Pancreas (tissue), 10 donors: ENCODE results near the gene CYP27B1. TPM values are rescaled to one million over a fixed set of nuclear protein-coding genes. Genes with fewer than 3 reads are reported as not detected.

Source experiments
- ATAC-seq, 4 donors: fragments of 200-7000 bp; cut with Tn5 transposase; one replicate each; pipeline versions ENCODE4 v1.8.0 to v1.9.1; 2020; ENCODE audit warnings: mild to moderate bottlenecking in 4 of 4, moderate library complexity in 4 of 4
- DNase-seq, 6 donors: peaks; one replicate each; pipeline ENCODE4 v3.0.0-alpha.2; 2020
- FAIRE-seq: peaks from 2 replicates; lab custom pipeline; 2012; peaks lifted over from hg19 to GRCh38; lab: Jason Lieb, UNC
- H3K27ac ChIP-seq, 4 donors: fragments of 200-600 bp; sonication (generic); 1 replicate in 3 of 4; 2 replicates in 1 of 4; pipeline versions ENCODE4 v1.5.0 to v1.8.0; 2020
- H3K27me3 ChIP-seq, 4 donors: fragments of 200-600 bp; one replicate each; pipeline ENCODE4 v1.8.0; 2021
- H3K36me3 ChIP-seq, 3 donors: fragments of 200-600 bp; sonication (generic) in 1 of 3; one replicate each; pipeline versions ENCODE4 v1.5.0 to v1.8.0; 2020 to 2021
- H3K4me1 ChIP-seq, 3 donors: fragments of 200-600 bp; one replicate each; pipeline ENCODE4 v1.8.0; 2021
- H3K4me3 ChIP-seq, 4 donors: fragments of 200-600 bp; sonication (generic) in 2 of 4; one replicate each; pipeline versions ENCODE4 v1.5.0 to v1.8.0; 2020 to 2021
- H3K9me3 ChIP-seq, 4 donors: fragments of 200-600 bp; one replicate each; pipeline ENCODE4 v1.8.0; 2021
- WGBS, 2 donors: extraction: QIAGEN DNeasy Blood & Tissue Kit; methylation state at CpG; one replicate each; pipeline ENCODE4 v1.1.7; 2013; 5-methylcytosine and 5-hydroxymethylcytosine counted together
- intact Hi-C, 3 donors: fragments of 100-400 bp; cut with DNase I; formaldehyde crosslinking; loops; one replicate each; pipeline versions ENCODE4 v1.11.1 to v1.14.2; 2022
- polyA plus RNA-seq, 2 donors: library from polyadenylated mRNA; stranded (reverse); fragments of 200-250 nt; gene quantifications; one replicate each; pipeline ENCODE4 v1.2.3, GENCODE V29; 2013
- total RNA-seq, 6 donors: library from RNA; stranded (reverse); fragmentation: NEBNext Ultra II Directional in 4 of 6; extraction: Animal tissue kit (Norgen Biotek cat#: 25700) in 4 of 6; gene quantifications; one replicate each; pipeline versions ENCODE4 v1.2.1 to v1.2.4, GENCODE V29; 2021 to 2023
- TF ChIP-seq, protein P1 (sequence below), 4 donors: fragments of 200-600 bp; sonication (generic) in 3 of 4; IDR thresholded peaks; one replicate each; pipeline versions ENCODE4 v1.5.0 to v1.8.0; 2021; ENCODE audit warnings: antibody characterized with exemption in 4 of 4
- donor health status: healthy with polysubstance abuse.
- donor health status: DM: no; HTN: no; CAD: no; lungs with moderate emphysema.
- donor health status: DM: no; HTN: no; CAD: no.
- donor health status: control.
- donor health status: control.
- donor health status: Bipolar disorder and iron deficiency.
- donor health status: DM: yes; HTN: yes; CAD: no.
- donor health status: DM: no; HTN: no; CAD: no.
- donor health status: DM: no; HTN: no; CAD: no.
- donor health status: DM: yes; HTN: yes; CAD: no.

CYP27B1 gene
- total and polyA plus RNA-seq, 8 donors: 1.6 to 5.8 (median 3.5) TPM

DNA sequence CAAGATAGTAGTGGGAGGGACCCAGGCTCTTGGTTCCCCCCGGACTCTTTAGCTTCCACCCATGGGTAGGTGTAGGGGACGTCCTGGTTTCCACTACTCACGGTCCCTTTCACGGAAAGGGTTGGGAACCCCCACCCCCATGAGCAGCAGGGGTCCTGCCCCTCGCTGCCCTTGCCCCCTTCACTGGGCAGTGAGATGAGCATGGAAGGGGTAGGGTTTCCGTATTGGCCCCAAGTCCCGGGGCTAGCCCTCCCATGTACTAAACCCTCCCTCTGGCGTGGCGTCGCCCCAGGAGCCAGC, 41.1 kb downstream of the CYP27B1 start:
- intact Hi-C loops: no loop called here

DNA sequence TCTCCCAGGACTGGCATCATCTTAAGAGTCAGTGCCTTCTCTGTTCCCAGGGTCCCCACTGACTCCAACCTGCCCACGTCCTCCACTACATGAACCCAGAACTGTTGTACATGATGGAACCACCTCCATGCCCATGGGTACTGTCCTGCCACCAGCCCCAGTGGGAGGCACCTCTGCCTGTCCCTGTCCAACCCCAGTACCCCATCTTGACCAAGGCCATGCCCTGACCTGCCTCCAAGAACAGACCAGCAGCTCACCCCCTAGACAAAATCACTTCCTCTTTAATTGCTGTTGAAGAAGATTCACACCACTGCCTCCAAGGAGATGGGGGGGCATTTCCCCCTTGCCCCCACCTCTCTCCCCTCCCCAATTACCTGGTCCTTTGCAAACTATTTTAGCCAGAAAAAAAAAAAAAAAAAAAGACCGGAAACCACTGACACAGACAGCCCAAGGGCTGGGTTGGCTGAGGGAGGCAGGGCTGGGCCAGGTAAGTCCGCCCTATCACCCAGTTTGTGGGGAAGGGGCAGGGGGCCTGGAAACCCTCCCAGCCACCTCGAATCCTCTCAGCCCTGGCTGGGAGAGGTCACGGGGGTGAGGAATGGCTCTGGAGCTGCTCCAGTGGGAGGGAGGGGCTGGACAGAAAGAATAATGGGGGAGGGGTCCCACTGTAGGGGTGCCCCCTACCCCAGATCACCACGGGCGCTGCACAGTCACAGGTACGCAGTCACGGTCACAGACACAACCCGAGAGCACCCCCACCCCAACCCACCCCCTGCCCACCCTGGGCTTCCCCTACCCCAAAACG, 41.7 kb downstream of the CYP27B1 start:
- H3K4me1 ChIP-seq: no peaks in the 10 kb centered on the region
- TF ChIP-seq, protein P1, sequence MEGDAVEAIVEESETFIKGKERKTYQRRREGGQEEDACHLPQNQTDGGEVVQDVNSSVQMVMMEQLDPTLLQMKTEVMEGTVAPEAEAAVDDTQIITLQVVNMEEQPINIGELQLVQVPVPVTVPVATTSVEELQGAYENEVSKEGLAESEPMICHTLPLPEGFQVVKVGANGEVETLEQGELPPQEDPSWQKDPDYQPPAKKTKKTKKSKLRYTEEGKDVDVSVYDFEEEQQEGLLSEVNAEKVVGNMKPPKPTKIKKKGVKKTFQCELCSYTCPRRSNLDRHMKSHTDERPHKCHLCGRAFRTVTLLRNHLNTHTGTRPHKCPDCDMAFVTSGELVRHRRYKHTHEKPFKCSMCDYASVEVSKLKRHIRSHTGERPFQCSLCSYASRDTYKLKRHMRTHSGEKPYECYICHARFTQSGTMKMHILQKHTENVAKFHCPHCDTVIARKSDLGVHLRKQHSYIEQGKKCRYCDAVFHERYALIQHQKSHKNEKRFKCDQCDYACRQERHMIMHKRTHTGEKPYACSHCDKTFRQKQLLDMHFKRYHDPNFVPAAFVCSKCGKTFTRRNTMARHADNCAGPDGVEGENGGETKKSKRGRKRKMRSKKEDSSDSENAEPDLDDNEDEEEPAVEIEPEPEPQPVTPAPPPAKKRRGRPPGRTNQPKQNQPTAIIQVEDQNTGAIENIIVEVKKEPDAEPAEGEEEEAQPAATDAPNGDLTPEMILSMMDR (IDR thresholded peaks at IDR 0.05): no peak
- peaks cover 0 to 8% (median 0%) of the 10 kb centered on the region in 3 donors for H3K36me3 ChIP-seq
- FAIRE-seq (no peak), ATAC-seq (no peak), DNase-seq (peak in 1 of 6 donors; percentile 55)
- no peaks in the 10 kb centered on the region for H3K9me3 ChIP-seq
- no peak overlapping the region for H3K27ac ChIP-seq
- WGBS, 2 donors: 39 to 53% methylated on average over 10 to 11 of the region's 11 CpGs
- no peaks in the 10 kb centered on the region for H3K27me3 ChIP-seq
- H3K4me3 ChIP-seq: no peak overlapping the region
- intact Hi-C loops: no loop called here

More for the DNA sequence above, 41.1 kb downstream of the CYP27B1 start:
- no peak for DNase-seq
- TF ChIP-seq, protein P1 (IDR thresholded peaks at IDR 0.05): no peak
- Histone ChIP-seq H3K4me3 (peak overlapping the region in 3 of 4 donors; percentile 63 to 79 (median 71)), H3K9me3 (no peaks in the 10 kb centered on the region), H3K27me3 (no peaks in the 10 kb centered on the region), H3K27ac (no peak overlapping the region), H3K4me1 (no peaks in the 10 kb centered on the region), H3K36me3 (peaks cover 0 to 2% (median 0%) of the 10 kb centered on the region in 3 donors)
- WGBS, 2 donors: 4 to 6% methylated on average over 10 of the region's 10 CpGs
- no peak for FAIRE-seq
- ATAC-seq: no peak

DNA sequence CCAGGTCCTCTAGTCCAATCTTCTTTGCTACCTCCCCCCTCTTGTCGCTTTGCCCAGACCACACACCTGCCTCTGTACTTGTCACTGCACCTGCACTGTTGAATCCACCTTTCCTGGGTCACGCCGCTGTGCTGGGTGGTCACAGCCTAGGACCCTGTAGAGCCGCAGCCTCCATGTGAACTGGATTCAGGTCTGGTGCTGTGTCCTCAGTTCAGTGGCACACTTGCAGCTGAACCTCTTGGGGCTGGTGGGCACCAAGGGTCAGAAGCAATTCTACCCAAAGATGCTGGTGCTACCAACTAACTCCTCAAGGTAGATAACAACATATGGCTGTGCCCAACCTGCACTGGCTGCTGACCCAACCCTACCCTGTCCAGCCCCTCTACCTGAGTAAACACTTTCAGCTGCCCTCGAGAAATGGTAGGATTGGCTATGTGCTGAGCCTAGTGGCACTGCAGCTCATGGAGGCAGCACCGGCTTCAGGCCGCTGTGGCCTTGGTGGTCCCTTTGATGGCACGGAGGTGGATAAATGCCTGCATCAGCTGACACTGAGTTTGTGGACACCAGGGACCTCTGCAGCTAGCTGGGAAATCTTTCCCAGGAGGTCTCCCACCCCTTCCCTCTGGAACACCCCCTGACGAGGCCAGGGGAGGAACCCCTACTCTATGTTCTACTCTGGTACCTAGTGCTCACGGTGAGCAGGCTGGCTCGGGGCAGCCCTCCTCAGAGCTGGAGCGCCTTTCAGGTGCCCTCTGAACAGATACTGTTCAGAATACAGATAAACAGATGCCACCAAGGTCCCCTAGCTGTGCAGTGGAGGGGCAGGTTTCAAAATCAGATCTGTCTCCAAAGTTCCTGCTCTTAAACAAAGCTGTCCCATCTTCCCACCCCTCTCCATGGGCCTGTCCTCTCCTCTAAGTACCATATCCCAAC, 42.6 kb downstream of the CYP27B1 start:
- ATAC-seq: no peak
- FAIRE-seq: no peak
- no peak overlapping the region for H3K27ac ChIP-seq
- no peaks in the 10 kb centered on the region for H3K9me3 ChIP-seq
- DNase-seq: no peak
- intact Hi-C loops: no loop called here
- H3K4me3 ChIP-seq: no peak overlapping the region
- H3K4me1 ChIP-seq: no peaks in the 10 kb centered on the region
- H3K27me3 ChIP-seq: no peaks in the 10 kb centered on the region
- TF ChIP-seq, protein P1 (IDR thresholded peaks at IDR 0.05): no peak
- H3K36me3 ChIP-seq: peaks cover 0 to 15% (median 6%) of the 10 kb centered on the region in 3 donors
- 60 to 64% methylated on average over 12 of the region's 12 CpGs for WGBS, 2 donors

DNA sequence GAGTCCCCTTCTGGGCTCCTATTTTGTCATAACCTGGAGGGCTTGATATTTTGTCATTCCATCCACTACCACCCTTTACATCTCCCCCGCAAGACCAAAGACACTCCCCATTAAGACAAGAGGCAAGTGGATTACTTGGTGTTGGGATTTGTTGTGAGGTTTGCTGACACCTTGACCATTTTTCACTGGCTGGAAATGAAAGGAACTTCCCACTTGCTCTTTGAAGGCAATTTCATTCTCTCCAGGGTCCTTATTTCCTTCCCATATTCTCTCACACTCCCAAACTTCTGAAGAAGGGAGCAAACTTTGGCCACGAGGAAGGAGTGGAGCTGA, 43.3 kb downstream of the CYP27B1 start:
- H3K9me3 ChIP-seq: no peaks in the 10 kb centered on the region
- H3K4me1 ChIP-seq: no peaks in the 10 kb centered on the region
- no peaks in the 10 kb centered on the region for H3K27me3 ChIP-seq
- no peak overlapping the region for H3K27ac ChIP-seq
- H3K4me3 ChIP-seq: no peak overlapping the region
- no peak for FAIRE-seq
- 58 to 63% methylated on average over 2 of the region's 2 CpGs for WGBS, 2 donors
- DNase-seq: no peak
- TF ChIP-seq, protein P1 (IDR thresholded peaks at IDR 0.05): no peak
- H3K36me3 ChIP-seq: peaks cover 4 to 22% (median 13%) of the 10 kb centered on the region in 3 donors
- no peak for ATAC-seq
- intact Hi-C loops: no loop called here
